CD4-positive, alpha-beta T cell treated with Interleukin-2 at 100 ng/mL for 4 hours (primary cell): Measurements from ENCODE around the gene FMNL2.

Experiments
- DNase-seq: peaks from one replicate; pipeline ENCODE4 v3.0.0-alpha.2; 2020; ENCODE audit warnings: low spot score

FMNL2 gene

DNA sequence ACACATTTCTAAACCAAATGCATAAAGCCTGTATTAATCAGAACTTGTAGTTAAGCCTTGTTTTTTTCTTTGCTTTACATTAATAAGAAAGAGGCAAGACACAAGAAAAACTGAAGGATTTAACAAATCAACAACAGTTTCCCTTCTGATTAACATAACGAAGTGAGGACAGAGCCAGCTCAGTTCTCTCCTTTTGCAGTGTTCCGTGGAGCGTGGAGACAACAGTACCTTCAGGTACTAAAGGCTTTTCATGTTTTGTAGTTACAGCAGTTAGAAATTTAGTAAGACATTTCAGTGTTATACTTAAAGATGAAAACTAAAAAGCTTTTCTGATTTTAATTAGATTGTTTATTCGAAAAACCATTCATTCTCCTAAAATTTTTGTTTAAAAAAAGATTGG lies 115.2 kb downstream of the FMNL2 start:
- DNase-seq: no peak

GRCh38 chr2:152452256-152452973 lies 117.4 kb downstream of the FMNL2 start:
- no peak for DNase-seq

DNA sequence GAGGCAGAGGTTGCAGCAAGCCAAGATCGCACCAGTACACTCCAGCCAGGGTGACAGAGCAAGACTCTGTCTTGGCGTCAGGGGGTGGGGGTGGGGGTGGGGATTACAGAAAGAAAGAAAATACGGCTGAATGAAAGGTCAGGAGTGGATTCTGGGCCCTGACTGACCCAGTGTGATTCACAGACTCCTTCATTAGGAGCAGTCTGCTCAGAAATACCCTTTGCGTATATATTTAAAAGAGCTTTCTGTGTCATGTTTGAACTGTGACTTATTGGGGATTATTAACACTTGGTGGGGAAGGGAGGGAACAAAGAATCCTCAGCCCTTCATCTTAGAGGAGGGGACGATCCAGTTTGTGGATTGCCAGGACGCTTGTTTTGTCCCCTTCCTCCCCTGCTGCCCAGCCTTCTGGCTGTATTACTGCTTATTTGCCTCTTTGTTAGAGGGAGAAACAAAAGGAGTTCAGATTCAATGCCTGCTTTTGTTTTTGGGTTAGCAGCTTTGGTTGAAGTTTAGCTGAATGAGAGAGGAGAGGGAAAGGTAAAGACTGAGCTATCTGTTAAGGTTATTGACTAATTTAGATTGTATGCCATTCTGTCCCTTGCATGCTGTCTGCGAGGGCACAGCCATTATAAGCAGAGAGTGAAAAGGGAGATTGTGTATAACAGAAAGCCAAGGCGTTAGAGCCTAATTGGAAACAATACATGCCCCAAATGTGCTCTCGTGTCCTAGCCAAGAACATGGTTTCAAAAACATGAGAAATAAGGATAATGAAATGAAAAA lies 118.3 kb downstream of the FMNL2 start:
- DNase-seq: no peak

GRCh38 chr2:152454371-152454770 lies 119.4 kb downstream of the FMNL2 start:
- DNase-seq: no peak

DNA sequence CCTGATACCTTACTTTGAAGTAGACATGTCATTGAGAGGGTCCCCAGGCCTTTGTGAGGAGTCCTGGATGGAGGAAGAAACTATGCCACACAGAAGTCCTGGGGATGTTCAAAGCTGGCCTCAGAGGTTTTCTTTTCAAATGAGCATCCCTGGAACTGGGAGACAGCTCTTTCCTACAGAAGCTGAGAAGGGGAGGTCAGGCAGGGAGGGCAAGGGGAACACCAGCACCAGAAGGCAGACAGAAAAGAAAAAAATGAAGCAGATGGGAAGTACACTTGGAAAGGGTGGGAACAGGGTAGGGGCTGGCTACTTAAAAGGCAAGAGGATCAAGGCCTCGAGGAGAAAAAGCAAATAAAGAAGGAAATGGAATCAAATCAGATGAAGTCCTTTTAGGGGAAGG lies 120.0 kb downstream of the FMNL2 start:
- no peak for DNase-seq

DNA sequence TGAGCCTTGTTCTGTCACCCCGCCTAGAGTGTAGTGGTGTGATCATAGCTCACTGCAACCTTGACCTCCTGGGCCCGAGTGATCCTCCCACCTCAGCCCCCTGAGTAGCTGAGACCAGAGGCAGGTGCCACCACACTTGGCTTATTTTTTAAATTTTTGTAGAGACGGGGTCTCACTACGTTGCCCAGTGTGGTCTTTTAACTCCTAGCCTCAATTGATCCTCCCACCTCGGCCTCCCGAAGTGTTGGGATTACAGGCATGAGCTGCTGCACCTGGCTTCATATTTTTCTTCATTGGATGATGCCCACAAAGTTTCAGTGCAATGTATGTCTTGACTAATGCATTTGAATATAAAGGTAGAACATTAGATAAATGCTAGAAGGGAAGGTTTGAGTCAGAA lies 120.8 kb downstream of the FMNL2 start:
- DNase-seq: no peak

GRCh38 chr2:152456262-152456661 lies 121.3 kb downstream of the FMNL2 start:
- no peak for DNase-seq

- DNase-seq: no peak
These were observed 123.5 kb downstream of the FMNL2 start for GRCh38 chr2:152458441-152458940.

DNA sequence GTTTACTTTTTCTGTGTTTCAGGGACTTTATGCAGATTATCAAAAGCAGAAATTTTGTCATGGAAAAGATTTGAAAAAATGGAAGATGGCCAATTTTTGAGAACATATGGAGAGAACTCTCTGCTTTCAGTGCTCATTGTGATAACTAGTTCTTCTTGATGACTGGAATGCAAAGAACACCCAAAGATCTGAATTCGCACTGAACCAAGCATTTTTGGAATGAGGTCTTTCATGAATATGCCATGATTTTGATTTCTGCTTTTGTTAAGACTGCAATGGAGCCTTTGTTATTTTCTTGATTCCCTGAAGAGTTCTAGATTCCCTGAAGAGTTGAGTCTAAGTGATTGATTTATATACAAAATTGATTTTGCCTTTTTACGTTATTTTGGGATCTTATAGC lies 124.1 kb downstream of the FMNL2 start:
- DNase-seq: no peak

DNA sequence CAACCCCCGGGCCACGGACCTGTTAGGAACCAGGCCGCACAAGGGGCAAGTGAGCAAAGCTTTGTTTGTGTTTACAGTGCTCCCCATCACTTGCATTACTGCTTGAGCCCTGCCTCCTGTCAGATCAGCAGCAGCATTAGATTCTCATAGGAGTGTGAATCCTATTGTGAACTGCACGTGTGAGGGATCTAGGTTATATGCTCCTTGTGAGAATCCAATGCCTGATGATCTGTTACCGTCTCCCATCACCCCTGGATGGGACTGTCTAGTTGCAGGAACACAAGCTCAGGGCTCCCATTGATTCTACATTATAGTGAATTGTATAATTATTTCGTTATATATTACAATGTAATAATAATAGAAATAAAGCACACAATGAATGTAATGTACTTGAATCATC lies 125.6 kb downstream of the FMNL2 start:
- no peak for DNase-seq

GRCh38 chr2:152462120-152462519 lies 127.1 kb downstream of the FMNL2 start:
- DNase-seq: no peak

DNA sequence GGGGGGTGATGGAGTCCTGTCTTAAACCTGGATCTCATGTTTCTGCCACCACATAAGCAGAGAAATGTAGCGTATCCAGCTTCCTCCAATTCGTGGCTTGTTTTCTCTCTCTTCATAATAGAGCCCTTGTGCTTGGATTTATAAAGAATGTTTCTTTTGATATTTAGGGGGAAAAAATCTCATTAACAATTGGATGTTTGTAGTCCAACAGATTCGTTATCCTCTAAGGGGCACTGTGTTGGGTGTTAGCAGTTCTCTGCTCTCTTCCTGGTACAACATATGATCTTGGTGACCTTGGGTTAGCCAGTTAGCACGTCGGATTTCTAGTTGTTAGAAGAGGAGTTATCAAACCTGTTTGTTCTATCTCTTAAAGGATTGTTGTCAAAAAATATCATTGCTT lies 127.8 kb downstream of the FMNL2 start:
- no peak for DNase-seq

DNA sequence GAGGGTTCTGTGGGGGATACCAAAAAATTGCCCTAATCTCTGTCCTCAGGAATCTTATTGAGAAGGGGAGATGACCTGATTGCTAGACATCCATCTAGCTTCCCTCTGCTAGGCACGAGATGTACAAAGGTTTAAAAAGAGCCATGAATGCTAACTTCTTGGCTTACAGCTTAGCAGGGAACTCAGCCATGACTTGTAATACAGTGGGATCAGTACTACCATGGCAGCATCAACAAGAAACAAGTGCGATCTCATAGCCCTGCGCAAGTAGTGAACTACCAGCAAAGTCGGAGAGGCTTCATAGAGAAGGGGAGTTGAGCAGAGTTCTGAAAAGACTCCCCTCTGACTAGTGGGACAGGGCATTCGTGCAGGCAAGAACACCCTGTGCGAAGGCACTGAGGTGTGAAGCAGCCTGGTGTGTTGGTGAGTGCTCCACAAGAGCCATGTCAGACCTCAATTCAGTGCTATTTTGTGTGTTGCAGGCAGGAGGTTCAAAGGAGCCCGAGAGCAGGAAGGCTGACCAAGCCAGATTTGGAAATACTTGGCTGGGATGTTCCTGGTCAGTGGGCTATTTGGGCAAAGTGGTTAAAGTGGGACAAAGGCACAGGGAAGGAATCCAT lies 130.0 kb downstream of the FMNL2 start:
- no peak for DNase-seq

DNA sequence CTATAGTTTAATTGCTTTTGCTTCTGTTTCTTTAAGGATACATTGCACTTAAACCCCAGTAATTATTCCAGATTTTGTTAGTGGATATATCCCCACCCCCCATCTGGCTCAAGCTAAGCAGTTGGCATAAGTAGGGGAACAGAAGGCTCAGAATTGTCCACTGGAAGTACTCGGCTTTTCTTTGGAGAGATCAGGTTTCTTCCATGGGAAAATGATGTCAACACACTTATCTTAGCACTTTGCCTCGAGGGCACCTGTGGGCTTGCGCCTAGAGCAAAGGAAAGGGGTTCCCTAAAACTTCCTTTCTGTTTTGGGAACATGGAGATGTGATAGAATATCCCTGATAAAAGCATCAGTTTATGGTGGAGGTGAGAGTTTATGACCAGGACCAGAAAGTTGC lies 130.6 kb downstream of the FMNL2 start:
- no peak for DNase-seq

- DNase-seq: no peak
These were observed 131.1 kb downstream of the FMNL2 start for GRCh38 chr2:152466041-152466440.

- DNase-seq: no peak
These were observed 132.2 kb downstream of the FMNL2 start for GRCh38 chr2:152466980-152467676.

GRCh38 chr2:152467677-152468410 lies 132.9 kb downstream of the FMNL2 start:
- DNase-seq: no peak

DNA sequence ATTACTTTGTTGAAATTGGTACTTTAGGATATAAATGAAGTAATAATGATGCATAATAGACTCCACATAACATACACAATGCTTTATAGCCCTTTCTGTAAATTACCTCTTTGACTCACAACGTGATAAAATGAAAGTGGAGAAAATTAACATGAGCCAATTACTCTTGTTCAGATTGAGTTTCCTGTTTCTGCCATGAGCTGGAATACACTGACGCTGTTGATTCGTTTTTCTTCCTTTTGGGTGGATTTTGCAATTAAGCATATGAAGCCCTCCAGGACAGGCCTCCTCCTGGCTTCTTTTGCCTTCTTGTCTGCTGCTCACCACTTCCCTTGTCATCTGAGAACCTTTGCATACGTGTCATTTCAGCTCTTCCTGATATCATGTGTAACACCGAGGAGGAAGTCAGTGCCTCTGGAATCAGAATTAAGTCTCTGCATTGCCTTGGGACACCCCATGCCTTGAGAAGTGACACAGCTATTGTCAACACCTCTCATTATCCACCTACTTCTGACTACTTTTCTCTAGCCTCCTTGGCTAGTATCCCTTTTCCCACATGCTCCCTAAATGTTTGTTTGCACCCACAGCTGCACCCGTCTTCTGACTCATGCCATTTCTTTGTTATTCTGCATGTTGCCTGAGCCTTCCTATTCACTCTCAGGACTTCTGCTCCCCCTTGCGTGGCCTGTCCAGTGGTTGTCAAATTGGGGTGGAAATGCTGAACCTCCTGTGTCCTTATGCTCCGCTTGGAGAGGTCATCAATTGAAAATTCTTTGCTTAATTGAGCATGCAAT lies 134.1 kb downstream of the FMNL2 start:
- DNase-seq: no peak

- no peak for DNase-seq
These were observed 136.2 kb downstream of the FMNL2 start for GRCh38 chr2:152470861-152471854.

DNA sequence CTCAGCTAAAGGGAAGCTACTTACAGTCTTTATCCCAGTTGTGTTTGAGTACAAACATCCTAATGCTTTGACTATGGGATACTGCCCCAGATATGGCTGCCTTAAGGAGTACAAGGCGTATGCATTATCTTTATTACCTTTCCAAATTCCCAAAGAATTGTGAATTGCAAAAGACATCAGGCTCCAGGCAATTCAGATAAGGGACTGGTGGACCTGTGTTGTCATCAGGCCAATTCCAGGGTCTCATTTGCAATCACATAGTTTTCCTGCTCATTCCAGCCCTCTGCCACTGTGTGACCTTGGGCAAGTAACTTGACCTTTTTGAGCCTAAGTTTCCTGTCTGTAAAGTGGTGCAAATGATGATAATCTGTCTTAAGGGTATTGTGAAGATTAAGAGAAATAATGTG lies 137.5 kb downstream of the FMNL2 start:
- DNase-seq: no peak
